GM12892 (cell line): ENCODE measurements around the gene SPEG.

Source experiments
- POLR2A ChIP-seq: IDR thresholded peaks from 2 replicates; pipeline ENCODE4 v1.6.1; 2011; ENCODE audit warnings: low read depth, low read length, control low read depth
- POLR2AphosphoS5 ChIP-seq: IDR thresholded peaks from 2 replicates; pipeline ENCODE4 v1.6.1; 2011; ENCODE audit warnings: low read depth, low read length, control low read depth

DNA sequence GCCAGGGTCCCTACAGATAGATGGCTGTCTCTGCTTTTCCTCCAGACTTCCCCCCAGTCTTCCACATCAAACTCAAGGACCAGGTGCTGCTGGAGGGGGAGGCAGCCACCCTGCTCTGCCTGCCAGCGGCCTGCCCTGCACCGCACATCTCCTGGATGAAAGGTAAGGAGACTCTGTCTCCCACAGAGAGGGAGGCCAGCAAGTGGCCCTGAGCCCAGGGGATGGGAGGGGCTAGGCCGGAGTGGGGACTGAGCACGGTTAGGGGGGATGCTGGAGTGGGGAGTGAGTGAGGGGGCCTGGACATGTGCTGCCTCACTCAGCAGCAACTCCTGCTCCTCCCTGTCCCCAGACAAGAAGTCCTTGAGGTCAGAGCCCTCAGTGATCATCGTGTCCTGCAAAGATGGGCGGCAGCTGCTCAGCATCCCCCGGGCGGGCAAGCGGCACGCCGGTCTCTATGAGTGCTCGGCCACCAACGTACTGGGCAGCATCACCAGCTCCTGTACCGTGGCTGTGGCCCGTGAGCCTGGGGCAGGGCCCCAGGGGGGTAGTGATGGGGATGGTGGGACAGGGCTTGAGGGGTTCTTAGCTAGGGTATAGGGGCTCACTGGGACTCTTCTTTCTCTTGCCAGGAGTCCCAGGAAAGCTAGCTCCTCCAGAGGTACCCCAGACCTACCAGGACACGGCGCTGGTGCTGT is 53.7 kb downstream of the SPEG start:
- TF ChIP-seq POLR2A (no peak), POLR2AphosphoS5 (no peak)
